H1 (cell line): ENCODE measurements around the gene DCANP1.

Experiments
- BRCA1 ChIP-seq: IDR thresholded peaks from 2 replicates; pipeline ENCODE4 v1.6.1; 2012; ENCODE audit warnings: low read depth, low read length, improper control_type of control experiment
- CTCF ChIP-seq, 3 experiments: IDR thresholded peaks; 1 replicate in 2 of 3; 2 replicates in 1 of 3; pipeline versions ENCODE4 v1.5.1 to v1.6.1; 2011; ENCODE audit warnings: low read length in 3 of 3, mild to moderate bottlenecking in 3 of 3, inconsistent platforms in 2 of 3, low read depth in 1 of 3, moderate library complexity in 1 of 3; ENCODE audit not compliant: insufficient read depth in 1 of 3; ENCODE audit errors: control extremely low read depth in 1 of 3
- SIN3A ChIP-seq, 2 experiments: IDR thresholded peaks in 1 of 2; conservative IDR thresholded peaks in 1 of 2; 2 replicates each; pipeline ENCODE4 v1.6.1; 2011 to 2012; ENCODE audit warnings: low read length in 2 of 2, improper control_type of control experiment in 1 of 2, low read depth in 1 of 2, mild to moderate bottlenecking in 1 of 2
- SIX5 ChIP-seq: IDR thresholded peaks from 2 replicates; pipeline ENCODE4 v1.6.1; 2011; ENCODE audit warnings: mild to moderate bottlenecking, low read depth, low read length
- SRF ChIP-seq: IDR thresholded peaks from 2 replicates; pipeline ENCODE4 v1.6.1; 2011; ENCODE audit warnings: mild to moderate bottlenecking, low read depth, low read length, moderate library complexity
- TEAD4 ChIP-seq: IDR thresholded peaks from 2 replicates; pipeline ENCODE4 v1.6.1; 2012; ENCODE audit warnings: low read depth, low read length, inconsistent platforms, mixed read lengths
- ZNF274 ChIP-seq: IDR thresholded peaks from 2 replicates; pipeline ENCODE4 v1.7.0; 2012; ENCODE audit warnings: low read length, borderline replicate concordance; ENCODE audit errors: extremely low read depth

DNA sequence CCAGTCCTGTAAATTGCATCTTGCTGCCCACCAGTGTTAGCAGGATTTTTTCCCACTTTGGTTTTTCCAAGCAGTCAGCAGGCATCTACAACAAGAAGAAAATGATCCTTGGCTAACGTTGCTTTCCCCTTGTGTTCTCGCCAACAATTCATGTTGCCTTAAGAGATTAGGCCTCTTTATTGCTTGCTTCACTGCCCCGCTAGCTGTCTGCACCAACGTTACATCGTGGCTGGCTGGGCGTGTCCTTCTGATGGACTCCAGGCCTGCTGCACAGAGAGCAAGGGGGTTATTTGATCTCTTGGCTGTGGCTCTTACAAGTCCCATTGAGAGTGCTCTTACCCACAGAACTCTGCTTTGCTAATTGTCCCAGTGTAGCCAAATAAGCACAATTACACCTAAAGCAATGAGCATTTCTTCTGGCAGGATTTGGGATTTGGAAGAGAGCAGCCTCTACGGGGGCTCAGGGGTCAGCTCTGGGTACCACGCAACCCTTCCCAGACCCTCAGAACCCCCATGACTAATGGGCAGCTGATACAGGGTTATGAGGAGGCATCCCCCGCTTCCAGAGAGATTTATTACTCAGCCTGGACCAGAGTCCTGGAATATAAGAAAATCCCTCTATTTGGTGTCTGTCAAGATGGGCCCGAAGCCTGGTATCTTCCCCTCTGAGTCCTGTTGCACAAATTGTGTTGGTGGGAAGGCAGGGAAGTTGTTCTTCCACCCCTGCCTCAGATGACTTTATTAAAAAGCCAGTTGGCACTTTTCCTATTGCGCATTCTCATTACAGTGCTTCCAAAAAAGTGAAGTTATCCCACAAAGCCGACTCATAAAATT, 17.6 kb downstream of the DCANP1 start:
- TF ChIP-seq SRF (no peak), CTCF (IDR thresholded peaks at IDR 0.05; ENCODE audit: control extremely low read depth in 1 of 3, insufficient read depth in 1 of 3, low read depth in 1 of 3, low read length in 3 of 3) (no peak), SIN3A (conservative IDR thresholded peaks at IDR 0.05 in 1 of 2, IDR thresholded peaks at IDR 0.05 in 1 of 2; ENCODE audit: low read depth in 1 of 2, low read length in 2 of 2) (no peak), TEAD4 (no peak), ZNF274 (no peak), SIX5 (no peak), BRCA1 (no peak)
